HCT116 (cell line): ENCODE data around the gene AP1M2. TPM values are rescaled to one million over a fixed set of nuclear protein-coding genes. Genes with fewer than 3 reads are reported as not detected.

ENCODE experiments used
- ATAC-seq: fragments of 200-7000 bp; cut with Tn5 transposase; 2 replicates; pipeline ENCODE4 v1.9.1; 2020; ENCODE audit warnings: mild to moderate bottlenecking, moderate library complexity
- BruUV-seq: library from RNA; stranded (reverse); fragments of 400-500 nt; replicated peaks from 2 replicates; lab custom pipeline; 2021; lab: Mats Ljungman, UMichigan
- CTCF ChIA-PET: fragments of 300-600 bp; sonication (Branson Sonifier 250); formaldehyde crosslinking; loops from one replicate; lab custom pipeline; 2021; ENCODE audit warnings: antibody characterized with exemption; lab: Charles Lee
- POLR2A ChIA-PET: fragments of 300-600, 350-600 bp; sonication (Branson Sonifier 250); formaldehyde crosslinking; loops from one replicate; lab custom pipeline; 2021; ENCODE audit warnings: antibody characterized with exemption; lab: Charles Lee
- RAD21 ChIA-PET, 2 experiments: fragments of 300-600 bp; sonication (Branson Sonifier 250); formaldehyde crosslinking; loops; one replicate each; lab custom pipeline; 2023; ENCODE audit warnings: low total read pairs in 2 of 2; ENCODE audit not compliant: uncharacterized antibody in 2 of 2, unreplicated experiment in 2 of 2, low non-redundant PET in 1 of 2; lab: Charles Lee
- DNase-seq: peaks from one replicate; pipeline ENCODE4 v3.0.0-alpha.2; 2010; ENCODE audit warnings: low read depth, low spot score
- H2AFZ ChIP-seq: fragments of 200-600 bp; shearing (Covaris generic), sonication (generic); 2 replicates; pipeline ENCODE4 v1.6.1; 2017; ENCODE audit warnings: low read depth, mixed run types, mixed read lengths, antibody characterized with exemption, low read length; ENCODE audit not compliant: poor library complexity, severe bottlenecking
- H3K27ac ChIP-seq: 2 replicates; pipeline ENCODE4 v1.5.1; 2012; ENCODE audit warnings: low read depth, low read length
- H3K27me3 ChIP-seq: fragments of 200-600 bp; sonication (generic); 2 replicates; pipeline ENCODE4 v1.6.1; 2016; ENCODE audit warnings: mixed run types, low read length, mixed read lengths; ENCODE audit not compliant: insufficient read depth
- H3K36me3 ChIP-seq, 2 experiments: fragments of 200-500 bp in 1 of 2; fragments of 200-600 bp in 1 of 2; sonication (Bioruptor generic) in 1 of 2; sonication (generic) in 1 of 2; 2 replicates each; pipeline versions ENCODE4 v1.5.1 to v1.6.1; 2014 to 2016; ENCODE audit warnings: low read length in 2 of 2, inconsistent platforms in 1 of 2, mixed read lengths in 1 of 2, mixed run types in 1 of 2; ENCODE audit not compliant: insufficient read depth in 2 of 2, control insufficient read depth in 1 of 2
- H3K4me1 ChIP-seq, 2 experiments: fragments of 200-600 bp in 1 of 2; sonication (generic) in 1 of 2; 2 replicates each; pipeline versions ENCODE4 v1.5.1 to v1.6.1; 2012 to 2017; ENCODE audit warnings: low read length in 2 of 2, inconsistent platforms in 1 of 2, mild to moderate bottlenecking in 1 of 2, mixed read lengths in 1 of 2, mixed run types in 1 of 2, moderate library complexity in 1 of 2; ENCODE audit not compliant: insufficient read depth in 2 of 2, control insufficient read depth in 1 of 2
- H3K4me2 ChIP-seq: fragments of 200-600 bp; sonication (generic); 2 replicates; pipeline ENCODE4 v1.6.1; 2017; ENCODE audit warnings: mixed run types, low read length, mixed read lengths
- H3K4me3 ChIP-seq, 2 experiments: fragments of 200-600 bp in 1 of 2; sonication (generic) in 1 of 2; replicated peaks in 1 of 2; 2 replicates each; pipeline ENCODE4 v1.5.1; 2011 to 2016; ENCODE audit warnings: low read length in 2 of 2, control low read depth in 1 of 2, low read depth in 1 of 2, mild to moderate bottlenecking in 1 of 2, mixed read lengths in 1 of 2, mixed run types in 1 of 2
- H3K79me2 ChIP-seq: fragments of 200-600 bp; sonication (generic); 2 replicates; pipeline ENCODE4 v1.6.1; 2017; ENCODE audit warnings: mild to moderate bottlenecking, mixed run types, low read length, moderate library complexity, mixed read lengths; ENCODE audit not compliant: insufficient read depth
- H3K9ac ChIP-seq: fragments of 200-600 bp; sonication (generic); 2 replicates; pipeline ENCODE4 v1.6.1; 2016; ENCODE audit warnings: low read length, mixed read lengths
- H3K9me2 ChIP-seq: fragments of 200-600 bp; sonication (generic), shearing (Covaris generic); 2 replicates; pipeline ENCODE4 v1.6.1; 2017; ENCODE audit warnings: mixed run types, mild to moderate bottlenecking, moderate library complexity; ENCODE audit not compliant: insufficient read depth
- H3K9me3 ChIP-seq, 2 experiments: fragments of 200-500 bp in 1 of 2; fragments of 200-600 bp in 1 of 2; sonication (Bioruptor generic) in 1 of 2; sonication (generic) in 1 of 2; 2 replicates each; pipeline ENCODE4 v1.6.1; 2014 to 2017; ENCODE audit warnings: low read length in 2 of 2, mixed read lengths in 2 of 2, inconsistent platforms in 1 of 2, low read depth in 1 of 2, mild to moderate bottlenecking in 1 of 2, mixed run types in 1 of 2, moderate library complexity in 1 of 2; ENCODE audit not compliant: control insufficient read depth in 1 of 2, insufficient read depth in 1 of 2
- H4K20me1 ChIP-seq: fragments of 200-600 bp; sonication (generic), shearing (Covaris generic); 2 replicates; pipeline ENCODE4 v1.6.1; 2017; ENCODE audit warnings: mixed run types, mild to moderate bottlenecking, moderate library complexity; ENCODE audit not compliant: insufficient read depth
- ATF3 ChIP-seq: IDR thresholded peaks from 2 replicates; pipeline ENCODE4 v1.6.1; 2012
- CBX3 ChIP-seq: IDR thresholded peaks from 2 replicates; pipeline ENCODE4 v1.6.1; 2012; ENCODE audit warnings: low read depth
- CEBPB ChIP-seq: IDR thresholded peaks from 2 replicates; pipeline ENCODE4 v1.6.1; 2012; ENCODE audit warnings: low read depth
- CTCF ChIP-seq, 3 experiments: fragments of 200-600 bp in 1 of 3; sonication (generic) in 1 of 3; IDR thresholded peaks in 2 of 3; conservative IDR thresholded peaks in 1 of 3; 2 replicates each; pipeline ENCODE4 v1.5.1; 2012 to 2017; ENCODE audit warnings: low read depth in 2 of 3, low read length in 2 of 3, antibody characterized with exemption in 1 of 3, borderline replicate concordance in 1 of 3, control low read depth in 1 of 3, mild to moderate bottlenecking in 1 of 3, mixed read lengths in 1 of 3, mixed run types in 1 of 3, moderate library complexity in 1 of 3; ENCODE audit not compliant: insufficient read depth in 1 of 3
- EZH2 ChIP-seq: fragments of 200-600 bp; sonication (generic); IDR thresholded peaks from 2 replicates; pipeline ENCODE4 v1.6.1; 2017; ENCODE audit warnings: antibody characterized with exemption, mixed run types
- EZH2phosphoT487 ChIP-seq: fragments of 200-600 bp; IDR thresholded peaks from 2 replicates; pipeline ENCODE4 v1.6.1; 2018; ENCODE audit warnings: antibody characterized with exemption, borderline replicate concordance
- FOSL1 ChIP-seq: IDR thresholded peaks from 2 replicates; pipeline ENCODE4 v1.6.1; 2012; ENCODE audit warnings: low read depth
- JUND ChIP-seq: IDR thresholded peaks from 2 replicates; pipeline ENCODE4 v1.6.1; 2012
- MAX ChIP-seq: IDR thresholded peaks from 2 replicates; pipeline ENCODE4 v1.6.1; 2012
- POLR2A ChIP-seq: IDR thresholded peaks from 2 replicates; pipeline ENCODE4 v1.7.0; 2011; ENCODE audit warnings: borderline replicate concordance; ENCODE audit not compliant: insufficient read depth, insufficient read length; ENCODE audit errors: extremely low read depth
- POLR2AphosphoS5 ChIP-seq: IDR thresholded peaks from 2 replicates; pipeline ENCODE4 v1.6.1; 2011; ENCODE audit warnings: mild to moderate bottlenecking, low read depth, low read length, moderate library complexity
- RAD21 ChIP-seq: IDR thresholded peaks from 2 replicates; pipeline ENCODE4 v1.6.1; 2012; ENCODE audit warnings: low read depth, mild to moderate bottlenecking
- REST ChIP-seq: IDR thresholded peaks from 2 replicates; pipeline ENCODE4 v1.6.1; 2012; ENCODE audit warnings: low read depth
- SIN3A ChIP-seq: IDR thresholded peaks from 2 replicates; pipeline ENCODE4 v1.6.1; 2012; ENCODE audit warnings: low read depth
- SP1 ChIP-seq: IDR thresholded peaks from 2 replicates; pipeline ENCODE4 v1.6.1; 2012; ENCODE audit warnings: low read depth
- YY1 ChIP-seq: IDR thresholded peaks from 2 replicates; pipeline ENCODE4 v1.6.1; 2011; ENCODE audit warnings: low read length, low read depth, moderate library complexity, mild to moderate bottlenecking; ENCODE audit not compliant: insufficient replicate concordance; ENCODE audit errors: extremely low read depth
- ZFX ChIP-seq: fragments of 450-650 bp; IDR thresholded peaks from 2 replicates; pipeline ENCODE4 v1.6.1; 2017
- ZNF274 ChIP-seq: fragments of 200-500 bp; sonication (Bioruptor generic); IDR thresholded peaks from 2 replicates; pipeline ENCODE4 v1.6.1; 2014; ENCODE audit warnings: mild to moderate bottlenecking, low read depth, low read length, inconsistent platforms
- intact Hi-C: fragments of 100-400 bp; cut with micrococcal nuclease; formaldehyde crosslinking; loops from 2 replicates; pipeline ENCODE4 v1.10.0; 2022
- total RNA-seq: library from RNA; stranded (reverse); gene quantifications from one replicate; pipeline ENCODE4 v1.2.1, GENCODE V29; 2021; ENCODE audit not compliant: unreplicated experiment

The AP1M2 gene
- total RNA-seq, 1 experiment from 2014 or later, result 111 TPM

GRCh38 chr19:10550336-10550735, 36.8 kb downstream of the AP1M2 start:
- TF ChIP-seq EZH2phosphoT487 (no peak), ZFX (no peak), ATF3 (no peak), RAD21 (no peak), JUND (no peak), FOSL1 (no peak), CEBPB (no peak), ZNF274 (no peak), POLR2A (no peak), MAX (no peak), SP1 (no peak), REST (no peak), CBX3 (no peak), CTCF (IDR thresholded peaks at IDR 0.05 in 2 of 3, conservative IDR thresholded peaks at IDR 0.05 in 1 of 3; ENCODE audit: borderline replicate concordance in 1 of 3, insufficient read depth in 1 of 3, low read depth in 2 of 3, low read length in 2 of 3) (no peak), POLR2AphosphoS5 (no peak), YY1 (no peak), EZH2 (no peak), SIN3A (no peak)
- TF ChIP-seq, all 23 proteins: peak for 0
- intact Hi-C loops, result no loop called here
- no peak for DNase-seq
- Histone ChIP-seq H3K79me2 (peaks cover 8% of the 10 kb centered on the region), H2AFZ (no peak overlapping the region), H3K9ac (no peak overlapping the region), H3K36me3 (peaks cover 15 to 41% of the 10 kb centered on the region in 2 experiments; a peak in 3 of 4 replicates), H4K20me1 (no peaks in the 10 kb centered on the region), H3K4me3 (no peak overlapping the region), H3K27ac (no peak overlapping the region), H3K4me1 (no peaks in the 10 kb centered on the region), H3K9me3 (no peaks in the 10 kb centered on the region), H3K27me3 (no peaks in the 10 kb centered on the region), H3K9me2 (no peaks in the 10 kb centered on the region), H3K4me2 (no peak overlapping the region)
- no TSS peak for BruUV-seq
- POLR2A ChIA-PET, result no interaction called here
- no peak for ATAC-seq
- RAD21 ChIA-PET, result no interaction called here
- CTCF ChIA-PET, result no interaction called here
